Sigmoid colon (tissue), 4 donors: ENCODE results near the gene ERVW-1.

Experiments
- CTCF ChIP-seq, 4 experiments: fragments of 450-650 bp in 3 of 4; fragments of 200-600 bp in 1 of 4; IDR thresholded peaks; one replicate each; pipeline ENCODE4 v1.5.1; 2016 to 2019; ENCODE audit warnings: antibody characterized with exemption in 4 of 4, mild to moderate bottlenecking in 3 of 4, moderate library complexity in 2 of 4
- EP300 ChIP-seq, 4 donors: sonication (generic); formaldehyde crosslinking; IDR thresholded peaks; one replicate each; pipeline ENCODE4 v1.6.1; 2017; ENCODE audit warnings: antibody characterized with exemption in 4 of 4
- POLR2A ChIP-seq, 2 donors: fragments of 450-650 bp; IDR thresholded peaks; one replicate each; pipeline ENCODE4 v1.6.1; 2016; ENCODE audit warnings: antibody characterized with exemption in 2 of 2, mild to moderate bottlenecking in 2 of 2, moderate library complexity in 2 of 2
- POLR2AphosphoS5 ChIP-seq, 4 donors: sonication (generic); formaldehyde crosslinking; IDR thresholded peaks; one replicate each; pipeline ENCODE4 v1.6.1; 2017; ENCODE audit warnings: antibody characterized with exemption in 4 of 4

- TF ChIP-seq CTCF (IDR thresholded peaks at IDR 0.05) (no peak), POLR2AphosphoS5 (IDR thresholded peaks at IDR 0.05) (no peak), EP300 (IDR thresholded peaks at IDR 0.05) (no peak), POLR2A (IDR thresholded peaks at IDR 0.05) (no peak)
These were observed 19.1 kb upstream of the ERVW-1 start for GRCh38 chr7:92496876-92497275.
